Parathyroid adenoma (tissue), 2 donors: ENCODE data around the gene OR2V2.

ENCODE experiments used
- H2AFZ ChIP-seq: fragments of 300-600 bp; sonication (generic); one replicate; pipeline ENCODE4 v1.7.0; 2017; ENCODE audit warnings: antibody characterized with exemption, mild to moderate bottlenecking
- H3K27ac ChIP-seq: fragments of 300-600 bp; sonication (generic); one replicate; pipeline ENCODE4 v1.7.0; 2017
- H3K27me3 ChIP-seq: fragments of 300-600 bp; sonication (generic); one replicate; pipeline ENCODE4 v1.7.0; 2017; ENCODE audit warnings: low read length; ENCODE audit not compliant: control insufficient read depth, insufficient read depth
- H3K36me3 ChIP-seq: fragments of 300-600 bp; sonication (generic); one replicate; pipeline ENCODE4 v1.7.0; 2017; ENCODE audit warnings: low read length; ENCODE audit not compliant: control insufficient read depth, insufficient read depth
- H3K4me1 ChIP-seq: fragments of 300-600 bp; sonication (generic); one replicate; pipeline ENCODE4 v1.7.0; 2017; ENCODE audit warnings: control low read depth
- H3K4me2 ChIP-seq: fragments of 300-600 bp; sonication (generic); one replicate; pipeline ENCODE4 v1.7.0; 2017; ENCODE audit warnings: low read length
- H3K4me3 ChIP-seq: fragments of 300-600 bp; sonication (generic); one replicate; pipeline ENCODE4 v1.7.0; 2017; ENCODE audit warnings: low read depth, low read length
- H3K79me2 ChIP-seq: fragments of 300-600 bp; sonication (generic); one replicate; pipeline ENCODE4 v1.7.0; 2017; ENCODE audit warnings: control low read depth
- H3K9ac ChIP-seq: fragments of 300-600 bp; sonication (generic); one replicate; pipeline ENCODE4 v1.7.0; 2017; ENCODE audit warnings: mild to moderate bottlenecking
- H3K9me3 ChIP-seq: fragments of 300-600 bp; sonication (generic); one replicate; pipeline ENCODE4 v1.7.0; 2017; ENCODE audit warnings: low read length; ENCODE audit not compliant: control insufficient read depth
- CTCF ChIP-seq: fragments of 300-600 bp; sonication (generic); IDR thresholded peaks from one replicate; pipeline ENCODE4 v1.7.0; 2017; ENCODE audit warnings: antibody characterized with exemption, mild to moderate bottlenecking
- donor health status: primary hyperparathyroidism.

The OR2V2 gene

GRCh38 chr5:181163487-181164075 lies 16.2 kb downstream of the OR2V2 start:
- Histone ChIP-seq H2AFZ (no peak overlapping the region), H3K36me3 (no peaks in the 10 kb centered on the region), H3K9me3 (no peaks in the 10 kb centered on the region), H3K27me3 (peaks cover 6% of the 10 kb centered on the region), H3K4me1 (peaks cover 6% of the 10 kb centered on the region), H3K79me2 (no peaks in the 10 kb centered on the region), H3K27ac (no peak overlapping the region), H3K4me3 (no peak overlapping the region), H3K4me2 (no peak overlapping the region), H3K9ac (no peak overlapping the region)
- no peak for TF ChIP-seq CTCF

GRCh38 chr5:181164076-181164952 lies 16.9 kb downstream of the OR2V2 start:
- Histone ChIP-seq H3K4me3 (no peak overlapping the region), H3K27me3 (peaks cover 6% of the 10 kb centered on the region), H2AFZ (no peak overlapping the region), H3K4me1 (peaks cover 6% of the 10 kb centered on the region), H3K9me3 (no peaks in the 10 kb centered on the region), H3K4me2 (no peak overlapping the region), H3K9ac (no peak overlapping the region), H3K36me3 (no peaks in the 10 kb centered on the region), H3K27ac (no peak overlapping the region), H3K79me2 (no peaks in the 10 kb centered on the region)
- TF ChIP-seq CTCF, result no peak

GRCh38 chr5:181166812-181167733 lies 19.7 kb downstream of the OR2V2 start:
- H3K27me3 ChIP-seq, result peaks cover 16% of the 10 kb centered on the region
- H3K36me3 ChIP-seq, result no peaks in the 10 kb centered on the region
- H3K27ac ChIP-seq, result no peak overlapping the region
- H3K79me2 ChIP-seq, result no peaks in the 10 kb centered on the region
- no peak for TF ChIP-seq CTCF
- H3K9ac ChIP-seq, result no peak overlapping the region
- H2AFZ ChIP-seq, result no peak overlapping the region
- no peak overlapping the region for H3K4me2 ChIP-seq
- H3K4me3 ChIP-seq, result no peak overlapping the region
- no peaks in the 10 kb centered on the region for H3K9me3 ChIP-seq
- no peaks in the 10 kb centered on the region for H3K4me1 ChIP-seq

GRCh38 chr5:181167814-181168488 lies 20.6 kb downstream of the OR2V2 start:
- Histone ChIP-seq H3K9ac (no peak overlapping the region), H3K36me3 (no peaks in the 10 kb centered on the region), H2AFZ (no peak overlapping the region), H3K79me2 (no peaks in the 10 kb centered on the region), H3K27me3 (peaks cover 21% of the 10 kb centered on the region), H3K4me1 (no peaks in the 10 kb centered on the region), H3K4me2 (no peak overlapping the region), H3K4me3 (peak overlapping the region; percentile 0), H3K9me3 (no peaks in the 10 kb centered on the region), H3K27ac (no peak overlapping the region)
- TF ChIP-seq CTCF, result peak; percentile 17
